H9 (cell line): ENCODE measurements around the gene RELCH. TPM values are rescaled to one million over a fixed set of nuclear protein-coding genes. Genes with fewer than 3 reads are reported as not detected.

Source experiments
- DNase-seq: peaks from one replicate; pipeline ENCODE4 v3.0.0-alpha.2; 2017
- H2AFZ ChIP-seq: one replicate; pipeline ENCODE4 v1.6.1; 2013; ENCODE audit warnings: mild to moderate bottlenecking, low read length, control low read depth, moderate library complexity
- H2AK5ac ChIP-seq: 2 replicates; pipeline ENCODE4 v1.6.1; 2013; ENCODE audit warnings: low read length, control low read depth, mixed read lengths; ENCODE audit not compliant: insufficient read length
- H2BK120ac ChIP-seq: one replicate; pipeline ENCODE4 v1.6.1; 2013; ENCODE audit warnings: low read depth, mild to moderate bottlenecking, low read length, control low read depth, inconsistent platforms; ENCODE audit not compliant: poor library complexity, severe bottlenecking
- H2BK12ac ChIP-seq: 2 replicates; pipeline ENCODE4 v1.6.1; 2013; ENCODE audit warnings: low read length, control low read depth, mixed read lengths, low read depth; ENCODE audit not compliant: insufficient read length
- H2BK15ac ChIP-seq: 2 replicates; pipeline ENCODE4 v1.6.1; 2013; ENCODE audit warnings: low read depth, low read length, control low read depth
- H2BK20ac ChIP-seq: one replicate; pipeline ENCODE4 v1.6.1; 2013; ENCODE audit warnings: low read depth, mild to moderate bottlenecking, low read length, control low read depth, inconsistent platforms; ENCODE audit not compliant: poor library complexity, severe bottlenecking
- H2BK5ac ChIP-seq: 2 replicates; pipeline ENCODE4 v1.6.1; 2013; ENCODE audit warnings: low read length, control low read depth, mixed read lengths; ENCODE audit not compliant: insufficient read length
- H3K14ac ChIP-seq: 2 replicates; pipeline ENCODE4 v1.6.1; 2013; ENCODE audit warnings: low read length, control low read depth; ENCODE audit not compliant: insufficient read depth
- H3K18ac ChIP-seq: 2 replicates; pipeline ENCODE4 v1.6.1; 2013; ENCODE audit warnings: low read depth, mild to moderate bottlenecking, mixed read lengths, low read length, control low read depth; ENCODE audit not compliant: insufficient read length
- H3K23ac ChIP-seq: 2 replicates; pipeline ENCODE4 v1.6.1; 2013; ENCODE audit warnings: low read length, control low read depth, mixed read lengths, low read depth; ENCODE audit not compliant: insufficient read length
- H3K23me2 ChIP-seq: 2 replicates; pipeline ENCODE4 v1.6.1; 2013; ENCODE audit warnings: low read depth, mild to moderate bottlenecking, mixed read lengths, low read length, control low read depth; ENCODE audit not compliant: insufficient read length, poor library complexity, severe bottlenecking
- H3K27ac ChIP-seq: 2 replicates; pipeline ENCODE4 v1.5.1; 2013; ENCODE audit warnings: low read length, control low read depth, mixed read lengths, low read depth; ENCODE audit not compliant: insufficient read length
- H3K27me3 ChIP-seq: 2 replicates; pipeline ENCODE4 v1.6.1; 2013; ENCODE audit warnings: low read length, control low read depth, inconsistent platforms; ENCODE audit not compliant: insufficient read depth
- H3K4ac ChIP-seq: 2 replicates; pipeline ENCODE4 v1.6.1; 2013; ENCODE audit warnings: low read depth, mild to moderate bottlenecking, control low read depth, inconsistent platforms, low read length, moderate library complexity
- H3K4me1 ChIP-seq: 2 replicates; pipeline ENCODE4 v1.6.1; 2013; ENCODE audit warnings: low read length, control low read depth, inconsistent platforms; ENCODE audit not compliant: insufficient read depth
- H3K4me2 ChIP-seq: 2 replicates; pipeline ENCODE4 v1.6.1; 2013; ENCODE audit warnings: low read length, control low read depth, mixed read lengths; ENCODE audit not compliant: insufficient read length, insufficient read depth
- H3K56ac ChIP-seq: 2 replicates; pipeline ENCODE4 v1.6.1; 2013; ENCODE audit warnings: low read depth, mild to moderate bottlenecking, mixed read lengths, low read length, control low read depth; ENCODE audit not compliant: insufficient read length
- H3K79me1 ChIP-seq: 2 replicates; pipeline ENCODE4 v1.6.1; 2013; ENCODE audit warnings: low read depth, mild to moderate bottlenecking, moderate library complexity, low read length, control low read depth, inconsistent platforms; ENCODE audit not compliant: insufficient read depth, poor library complexity, severe bottlenecking
- H3K79me2 ChIP-seq: 2 replicates; pipeline ENCODE4 v1.6.1; 2013; ENCODE audit warnings: low read length, control low read depth, inconsistent platforms; ENCODE audit not compliant: insufficient read depth
- H3K9ac ChIP-seq: 2 replicates; pipeline ENCODE4 v1.6.1; 2013; ENCODE audit warnings: low read length, control low read depth, mixed read lengths; ENCODE audit not compliant: insufficient read length; ENCODE audit errors: extremely low read depth
- H3K9me3 ChIP-seq: one replicate; pipeline ENCODE4 v1.6.1; 2013; ENCODE audit warnings: low read depth, low read length, inconsistent platforms; ENCODE audit not compliant: control insufficient read depth
- H3T11ph ChIP-seq: one replicate; pipeline ENCODE4 v1.6.1; 2013; ENCODE audit warnings: mild to moderate bottlenecking, low read length, control low read depth, inconsistent platforms
- H4K20me1 ChIP-seq: one replicate; pipeline ENCODE4 v1.6.1; 2013; ENCODE audit not compliant: control insufficient read depth, insufficient read length, insufficient read depth
- H4K5ac ChIP-seq: 2 replicates; pipeline ENCODE4 v1.6.1; 2013; ENCODE audit warnings: low read depth, mild to moderate bottlenecking, mixed read lengths, low read length, control low read depth; ENCODE audit not compliant: insufficient read length
- H4K8ac ChIP-seq: replicated peaks from 2 replicates; pipeline ENCODE4 v1.6.1; 2013; ENCODE audit warnings: low read length, control low read depth, mixed read lengths, low read depth; ENCODE audit not compliant: insufficient read length
- H4K91ac ChIP-seq: 2 replicates; pipeline ENCODE4 v1.6.1; 2013; ENCODE audit warnings: low read depth, mild to moderate bottlenecking, moderate library complexity, mixed read lengths, low read length, control low read depth; ENCODE audit not compliant: insufficient read length
- H3K27ac Mint-ChIP-seq, 3 experiments: 2 replicates in 2 of 3; 3 replicates in 1 of 3; pipeline ENCODE4 v1.8.0; 2020 to 2021; ENCODE audit warnings: mixed read lengths in 3 of 3, mild to moderate bottlenecking in 1 of 3, moderate library complexity in 1 of 3
- H3K27me3 Mint-ChIP-seq: 2 replicates; pipeline ENCODE4 v1.8.0; 2021; ENCODE audit warnings: low read depth, mild to moderate bottlenecking, moderate library complexity, mixed read lengths
- H3K36me3 Mint-ChIP-seq, 3 experiments: 2 replicates in 2 of 3; 3 replicates in 1 of 3; pipeline ENCODE4 v1.8.0; 2020 to 2021; ENCODE audit warnings: low read depth in 3 of 3, mixed read lengths in 3 of 3; ENCODE audit not compliant: insufficient read depth in 1 of 3
- H3K4me1 Mint-ChIP-seq, 2 experiments: 2 replicates each; pipeline ENCODE4 v1.8.0; 2020; ENCODE audit warnings: mixed read lengths in 2 of 2
- H3K4me3 Mint-ChIP-seq, 2 experiments: 2 replicates in 1 of 2; 3 replicates in 1 of 2; pipeline ENCODE4 v1.8.0; 2020 to 2021; ENCODE audit warnings: mild to moderate bottlenecking in 2 of 2, mixed read lengths in 2 of 2, moderate library complexity in 1 of 2
- H3K9me3 Mint-ChIP-seq, 2 experiments: 2 replicates in 1 of 2; 3 replicates in 1 of 2; pipeline ENCODE4 v1.8.0; 2020; ENCODE audit warnings: mild to moderate bottlenecking in 2 of 2, mixed read lengths in 2 of 2, moderate library complexity in 1 of 2
- whole genome bisulfite sequencing: extraction: QIAGEN DNeasy Blood & Tissue Kit; methylation state at CpG from one replicate; pipeline ENCODE4 v1.1.7; 2013; ENCODE audit warnings: missing lambda C conversion rate, low lambda C conversion rate, mixed read lengths; ENCODE audit not compliant: insufficient read length; ENCODE audit errors: extremely low coverage; 5-methylcytosine and 5-hydroxymethylcytosine counted together
- total RNA-seq: library from RNA; stranded (reverse); gene quantifications from 2 replicates; pipeline ENCODE4 v1.2.1, GENCODE V29; 2021
- TF ChIP-seq, protein P1 (sequence below): fragments of 200-600 bp; sonication (generic); conservative IDR thresholded peaks from 3 replicates; pipeline ENCODE4 v1.8.0; 2021; ENCODE audit warnings: antibody characterized with exemption, mild to moderate bottlenecking

The RELCH gene
- total RNA-seq, 1 experiment from 2014 or later: 32.3 TPM

DNA sequence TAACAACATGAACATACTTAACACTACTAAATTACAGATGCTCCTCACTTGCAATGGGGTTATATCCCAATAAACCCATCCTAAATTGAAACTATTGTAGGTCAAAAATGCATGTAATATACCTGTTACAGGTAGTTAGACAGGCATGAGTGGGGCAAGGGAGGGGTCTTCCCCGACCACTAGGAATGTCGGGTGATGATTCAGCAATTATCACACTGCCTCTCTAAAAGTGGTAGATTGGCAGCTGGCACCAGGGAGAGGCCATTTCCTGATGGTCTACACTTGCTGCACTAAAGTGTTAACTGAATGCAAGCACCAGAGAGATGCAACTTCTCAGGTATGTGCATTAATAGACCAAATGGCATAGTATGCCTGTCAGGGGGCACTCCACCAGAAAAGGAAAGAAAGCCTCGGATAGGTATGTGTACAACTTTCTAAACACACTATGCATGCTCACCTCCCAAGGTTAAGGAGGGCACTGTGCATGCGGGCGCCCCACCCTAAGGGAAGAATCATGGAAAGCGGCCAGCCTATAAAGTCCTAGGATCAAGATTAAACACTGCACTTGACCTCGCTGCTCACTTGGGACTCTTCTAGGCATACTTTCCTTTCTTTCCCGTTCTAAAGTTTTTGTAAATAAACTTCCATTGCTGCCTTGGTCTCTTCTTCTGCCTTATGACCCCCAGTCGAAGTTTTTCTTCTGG is 35.8 kb upstream of the RELCH start:
- Histone ChIP-seq H3K4me2 (no peak overlapping the region), H4K8ac (no peak overlapping the region), H4K5ac (no peak overlapping the region), H3K18ac (no peak overlapping the region), H2BK15ac (no peak overlapping the region), H2BK12ac (no peak overlapping the region), H3K14ac (no peak overlapping the region), H2BK5ac (no peak overlapping the region), H3K23ac (no peak overlapping the region), H3K4ac (no peak overlapping the region), H2AFZ (no peak overlapping the region), H3K4me1 (peaks cover 2% of the 10 kb centered on the region; the same call in 1 of the 2 replicates), H3K9ac (no peak overlapping the region), H4K91ac (no peak overlapping the region), H2BK20ac (no peak overlapping the region), H3K79me2 (no peaks in the 10 kb centered on the region), H2AK5ac (no peak overlapping the region), H3K27me3 (no peaks in the 10 kb centered on the region), H3K9me3 (no peaks in the 10 kb centered on the region), H3K23me2 (no peaks in the 10 kb centered on the region), H3K27ac (no peak overlapping the region), H4K20me1 (no peaks in the 10 kb centered on the region), H3K56ac (no peak overlapping the region), H3K79me1 (no peaks in the 10 kb centered on the region), H2BK120ac (no peak overlapping the region), H3T11ph (no peak overlapping the region)
- TF ChIP-seq, protein P1, sequence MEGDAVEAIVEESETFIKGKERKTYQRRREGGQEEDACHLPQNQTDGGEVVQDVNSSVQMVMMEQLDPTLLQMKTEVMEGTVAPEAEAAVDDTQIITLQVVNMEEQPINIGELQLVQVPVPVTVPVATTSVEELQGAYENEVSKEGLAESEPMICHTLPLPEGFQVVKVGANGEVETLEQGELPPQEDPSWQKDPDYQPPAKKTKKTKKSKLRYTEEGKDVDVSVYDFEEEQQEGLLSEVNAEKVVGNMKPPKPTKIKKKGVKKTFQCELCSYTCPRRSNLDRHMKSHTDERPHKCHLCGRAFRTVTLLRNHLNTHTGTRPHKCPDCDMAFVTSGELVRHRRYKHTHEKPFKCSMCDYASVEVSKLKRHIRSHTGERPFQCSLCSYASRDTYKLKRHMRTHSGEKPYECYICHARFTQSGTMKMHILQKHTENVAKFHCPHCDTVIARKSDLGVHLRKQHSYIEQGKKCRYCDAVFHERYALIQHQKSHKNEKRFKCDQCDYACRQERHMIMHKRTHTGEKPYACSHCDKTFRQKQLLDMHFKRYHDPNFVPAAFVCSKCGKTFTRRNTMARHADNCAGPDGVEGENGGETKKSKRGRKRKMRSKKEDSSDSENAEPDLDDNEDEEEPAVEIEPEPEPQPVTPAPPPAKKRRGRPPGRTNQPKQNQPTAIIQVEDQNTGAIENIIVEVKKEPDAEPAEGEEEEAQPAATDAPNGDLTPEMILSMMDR: no peak
- no CpG with 5 or more reads among the region's 9 CpGs for WGBS
- no peaks in the 10 kb centered on the region for H3K9me3 Mint-ChIP-seq
- H3K36me3 Mint-ChIP-seq: peaks cover 0 to 7% (median 0%) of the 10 kb centered on the region in 3 experiments; a peak in 1 of 7 replicates
- H3K27me3 Mint-ChIP-seq: no peaks in the 10 kb centered on the region
- no peak overlapping the region for H3K4me3 Mint-ChIP-seq
- H3K4me1 Mint-ChIP-seq: peaks cover 5 to 6% of the 10 kb centered on the region in 2 experiments
- no peak for DNase-seq
- H3K27ac Mint-ChIP-seq: no peak overlapping the region
